Upper lobe of right lung (tissue), 1 donor: ENCODE results near the gene NACA2. TPM values are rescaled to one million over a fixed set of nuclear protein-coding genes. Genes with fewer than 3 reads are reported as not detected.

ENCODE experiments used
- ATAC-seq: fragments of 200-7000 bp; cut with Tn5 transposase; one replicate; pipeline ENCODE4 v1.9.1; 2020; ENCODE audit warnings: mild to moderate bottlenecking, moderate library complexity
- DNase-seq: peaks from one replicate; pipeline ENCODE4 v3.0.0-alpha.2; 2020
- H3K27ac ChIP-seq: fragments of 200-600 bp; one replicate; pipeline ENCODE4 v1.8.0; 2022
- H3K27me3 ChIP-seq: fragments of 200-600 bp; one replicate; pipeline ENCODE4 v1.8.0; 2022; ENCODE audit warnings: mild to moderate bottlenecking
- H3K36me3 ChIP-seq: fragments of 200-600 bp; one replicate; pipeline ENCODE4 v1.8.0; 2022
- H3K4me1 ChIP-seq: fragments of 200-600 bp; one replicate; pipeline ENCODE4 v1.8.0; 2022
- H3K4me3 ChIP-seq: fragments of 200-600 bp; one replicate; pipeline ENCODE4 v1.8.0; 2022; ENCODE audit warnings: mild to moderate bottlenecking
- H3K9me3 ChIP-seq: fragments of 200-600 bp; one replicate; pipeline ENCODE4 v1.8.0; 2022
- intact Hi-C: fragments of 100-400 bp; cut with DNase I; formaldehyde crosslinking; loops from one replicate; pipeline ENCODE4 v1.11.0; 2022
- total RNA-seq: library from RNA; stranded (reverse); fragmentation: NEBNext Ultra II Directional; extraction: Animal tissue kit (Norgen Biotek cat#: 25700); gene quantifications from one replicate; pipeline ENCODE4 v1.2.1, GENCODE V29; 2021
- TF ChIP-seq, protein P1 (sequence below): fragments of 200-600 bp; IDR thresholded peaks from one replicate; pipeline ENCODE4 v1.8.0; 2022; ENCODE audit warnings: antibody characterized with exemption
- donor health status: DM: no; HTN: yes; CAD: no; lungs with severe emphysema.

NACA2 gene
- total RNA-seq, 1 donor from 2014 or later, result not detected

DNA sequence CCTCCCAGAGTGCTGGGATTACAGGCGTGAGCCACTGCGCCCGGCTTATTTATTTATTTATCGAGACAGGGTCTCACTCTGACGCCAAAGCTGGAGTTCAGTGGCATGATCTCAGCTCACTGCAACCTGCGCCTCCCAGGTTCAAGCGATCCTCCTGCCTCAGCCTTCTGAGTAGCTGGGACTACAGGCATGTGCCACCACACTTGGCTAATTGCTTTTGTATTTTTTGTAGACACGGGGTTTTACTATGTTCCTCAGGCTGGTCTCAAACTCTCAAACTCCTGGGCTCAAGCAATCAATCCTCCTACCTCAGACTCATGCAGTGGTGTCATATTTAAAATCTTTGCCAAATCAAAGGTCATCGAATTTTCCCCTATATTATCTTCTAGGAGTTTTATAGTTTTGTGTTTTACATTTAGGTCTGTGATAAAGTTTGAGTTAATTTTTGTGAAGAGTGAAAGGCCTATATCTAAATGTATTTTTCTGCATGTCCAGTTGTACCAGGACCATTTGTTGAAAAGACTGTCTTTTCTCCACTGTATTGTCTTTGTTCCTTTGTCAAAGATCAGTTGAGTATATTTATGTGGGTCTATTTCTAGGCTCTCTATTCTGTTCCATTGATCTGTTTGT is 47.1 kb downstream of the NACA2 start:
- H3K4me1 ChIP-seq, result no peaks in the 10 kb centered on the region
- ATAC-seq (no peak), DNase-seq (no peak)
- no peaks in the 10 kb centered on the region for H3K36me3 ChIP-seq
- H3K4me3 ChIP-seq, result no peak overlapping the region
- peaks cover 6% of the 10 kb centered on the region for H3K9me3 ChIP-seq
- intact Hi-C loops, result no loop called here
- TF ChIP-seq, protein P1, sequence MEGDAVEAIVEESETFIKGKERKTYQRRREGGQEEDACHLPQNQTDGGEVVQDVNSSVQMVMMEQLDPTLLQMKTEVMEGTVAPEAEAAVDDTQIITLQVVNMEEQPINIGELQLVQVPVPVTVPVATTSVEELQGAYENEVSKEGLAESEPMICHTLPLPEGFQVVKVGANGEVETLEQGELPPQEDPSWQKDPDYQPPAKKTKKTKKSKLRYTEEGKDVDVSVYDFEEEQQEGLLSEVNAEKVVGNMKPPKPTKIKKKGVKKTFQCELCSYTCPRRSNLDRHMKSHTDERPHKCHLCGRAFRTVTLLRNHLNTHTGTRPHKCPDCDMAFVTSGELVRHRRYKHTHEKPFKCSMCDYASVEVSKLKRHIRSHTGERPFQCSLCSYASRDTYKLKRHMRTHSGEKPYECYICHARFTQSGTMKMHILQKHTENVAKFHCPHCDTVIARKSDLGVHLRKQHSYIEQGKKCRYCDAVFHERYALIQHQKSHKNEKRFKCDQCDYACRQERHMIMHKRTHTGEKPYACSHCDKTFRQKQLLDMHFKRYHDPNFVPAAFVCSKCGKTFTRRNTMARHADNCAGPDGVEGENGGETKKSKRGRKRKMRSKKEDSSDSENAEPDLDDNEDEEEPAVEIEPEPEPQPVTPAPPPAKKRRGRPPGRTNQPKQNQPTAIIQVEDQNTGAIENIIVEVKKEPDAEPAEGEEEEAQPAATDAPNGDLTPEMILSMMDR, result no peak
- no peaks in the 10 kb centered on the region for H3K27me3 ChIP-seq
- no peak overlapping the region for H3K27ac ChIP-seq

DNA sequence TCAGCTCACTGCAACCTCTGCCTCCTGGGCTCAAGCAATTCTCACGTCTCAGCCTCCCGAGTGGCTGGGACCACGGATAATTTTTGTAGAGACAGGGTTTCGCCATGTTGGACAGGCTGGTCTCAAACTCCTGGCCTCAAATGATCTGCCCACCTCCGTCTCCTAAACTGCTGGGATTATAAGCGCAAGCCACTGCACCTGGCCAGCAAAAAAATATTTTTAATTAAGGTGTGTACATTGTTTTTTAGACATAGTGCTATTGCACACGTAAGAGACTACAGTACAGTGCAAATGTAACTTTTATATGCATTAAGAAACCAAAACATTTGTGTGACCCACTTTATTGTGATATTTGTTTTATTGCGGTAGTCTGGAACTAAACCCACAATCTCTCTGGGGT is 49.0 kb downstream of the NACA2 start:
- H3K9me3 ChIP-seq, result peaks cover 6% of the 10 kb centered on the region
- H3K36me3 ChIP-seq, result no peaks in the 10 kb centered on the region
- no peak overlapping the region for H3K27ac ChIP-seq
- DNase-seq, result no peak
- no peak overlapping the region for H3K4me3 ChIP-seq
- TF ChIP-seq, protein P1, result no peak
- no peaks in the 10 kb centered on the region for H3K4me1 ChIP-seq
- no peaks in the 10 kb centered on the region for H3K27me3 ChIP-seq
- intact Hi-C loops, result no loop called here
- ATAC-seq, result no peak

DNA sequence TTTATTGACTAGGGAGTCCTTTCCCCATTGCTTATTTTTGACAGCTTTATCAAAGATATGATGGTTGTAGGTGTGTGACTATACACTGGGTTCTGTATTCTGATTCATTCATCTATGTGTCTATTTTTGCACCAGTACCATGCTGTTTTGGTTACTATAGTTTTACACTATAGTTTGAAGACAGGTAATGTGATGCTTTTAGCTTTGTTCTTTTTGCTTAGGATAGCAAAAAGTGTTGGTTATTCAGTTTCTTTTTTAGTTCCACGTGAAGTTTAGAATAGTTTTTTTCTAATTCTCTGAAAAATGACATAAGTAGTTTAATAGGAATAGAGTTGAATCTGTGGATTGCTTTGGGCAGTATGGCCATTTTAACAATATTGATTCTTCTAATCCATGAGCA is 50.1 kb downstream of the NACA2 start:
- Histone ChIP-seq H3K27me3 (no peaks in the 10 kb centered on the region), H3K4me1 (peaks cover 3% of the 10 kb centered on the region), H3K27ac (no peak overlapping the region), H3K36me3 (no peaks in the 10 kb centered on the region), H3K4me3 (no peak overlapping the region), H3K9me3 (peaks cover 6% of the 10 kb centered on the region)
- no peak for DNase-seq
- intact Hi-C loops, result no loop called here
- TF ChIP-seq, protein P1, result no peak
- ATAC-seq, result no peak

Other genes starting within 250 kb of the NACA2 start
- gene TBX2, start 191.4 kb downstream of the NACA2 start, total RNA-seq, result 122 TPM
- gene TBX4, start 138.8 kb downstream of the NACA2 start, total RNA-seq, result 28.6 TPM